Measurements from ENCODE around the gene CYP4F12. TPM values are rescaled to one million over a fixed set of nuclear protein-coding genes. Genes with fewer than 3 reads are reported as not detected.

Gene CYP4F12
- total and polyA plus RNA-seq, 2 of the 8 experiments (the other 6 are each of a cell fraction or from before 2014, with no cell fraction given): not detected

DNA sequence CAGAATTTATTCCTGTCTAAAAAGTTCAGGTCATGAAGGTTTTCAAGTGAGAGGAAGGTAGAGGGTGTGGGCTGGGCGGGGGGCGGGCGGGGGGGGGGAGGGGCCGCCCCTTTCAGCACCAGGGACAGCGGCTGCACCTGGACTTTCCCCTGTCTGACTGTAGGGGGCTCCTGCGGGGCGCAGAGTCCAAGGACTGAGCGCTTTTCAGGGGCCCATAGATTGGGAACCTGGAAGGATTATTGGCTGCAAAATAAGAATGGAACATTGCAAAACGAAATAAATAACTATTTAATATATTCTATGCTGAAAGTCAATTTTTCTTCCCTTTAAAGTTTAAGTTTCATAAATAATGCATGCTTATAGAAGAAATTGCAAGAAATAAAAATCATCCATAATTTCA is 41.1 kb upstream of the CYP4F12 start (continued):
- TF ChIP-seq, protein P1, sequence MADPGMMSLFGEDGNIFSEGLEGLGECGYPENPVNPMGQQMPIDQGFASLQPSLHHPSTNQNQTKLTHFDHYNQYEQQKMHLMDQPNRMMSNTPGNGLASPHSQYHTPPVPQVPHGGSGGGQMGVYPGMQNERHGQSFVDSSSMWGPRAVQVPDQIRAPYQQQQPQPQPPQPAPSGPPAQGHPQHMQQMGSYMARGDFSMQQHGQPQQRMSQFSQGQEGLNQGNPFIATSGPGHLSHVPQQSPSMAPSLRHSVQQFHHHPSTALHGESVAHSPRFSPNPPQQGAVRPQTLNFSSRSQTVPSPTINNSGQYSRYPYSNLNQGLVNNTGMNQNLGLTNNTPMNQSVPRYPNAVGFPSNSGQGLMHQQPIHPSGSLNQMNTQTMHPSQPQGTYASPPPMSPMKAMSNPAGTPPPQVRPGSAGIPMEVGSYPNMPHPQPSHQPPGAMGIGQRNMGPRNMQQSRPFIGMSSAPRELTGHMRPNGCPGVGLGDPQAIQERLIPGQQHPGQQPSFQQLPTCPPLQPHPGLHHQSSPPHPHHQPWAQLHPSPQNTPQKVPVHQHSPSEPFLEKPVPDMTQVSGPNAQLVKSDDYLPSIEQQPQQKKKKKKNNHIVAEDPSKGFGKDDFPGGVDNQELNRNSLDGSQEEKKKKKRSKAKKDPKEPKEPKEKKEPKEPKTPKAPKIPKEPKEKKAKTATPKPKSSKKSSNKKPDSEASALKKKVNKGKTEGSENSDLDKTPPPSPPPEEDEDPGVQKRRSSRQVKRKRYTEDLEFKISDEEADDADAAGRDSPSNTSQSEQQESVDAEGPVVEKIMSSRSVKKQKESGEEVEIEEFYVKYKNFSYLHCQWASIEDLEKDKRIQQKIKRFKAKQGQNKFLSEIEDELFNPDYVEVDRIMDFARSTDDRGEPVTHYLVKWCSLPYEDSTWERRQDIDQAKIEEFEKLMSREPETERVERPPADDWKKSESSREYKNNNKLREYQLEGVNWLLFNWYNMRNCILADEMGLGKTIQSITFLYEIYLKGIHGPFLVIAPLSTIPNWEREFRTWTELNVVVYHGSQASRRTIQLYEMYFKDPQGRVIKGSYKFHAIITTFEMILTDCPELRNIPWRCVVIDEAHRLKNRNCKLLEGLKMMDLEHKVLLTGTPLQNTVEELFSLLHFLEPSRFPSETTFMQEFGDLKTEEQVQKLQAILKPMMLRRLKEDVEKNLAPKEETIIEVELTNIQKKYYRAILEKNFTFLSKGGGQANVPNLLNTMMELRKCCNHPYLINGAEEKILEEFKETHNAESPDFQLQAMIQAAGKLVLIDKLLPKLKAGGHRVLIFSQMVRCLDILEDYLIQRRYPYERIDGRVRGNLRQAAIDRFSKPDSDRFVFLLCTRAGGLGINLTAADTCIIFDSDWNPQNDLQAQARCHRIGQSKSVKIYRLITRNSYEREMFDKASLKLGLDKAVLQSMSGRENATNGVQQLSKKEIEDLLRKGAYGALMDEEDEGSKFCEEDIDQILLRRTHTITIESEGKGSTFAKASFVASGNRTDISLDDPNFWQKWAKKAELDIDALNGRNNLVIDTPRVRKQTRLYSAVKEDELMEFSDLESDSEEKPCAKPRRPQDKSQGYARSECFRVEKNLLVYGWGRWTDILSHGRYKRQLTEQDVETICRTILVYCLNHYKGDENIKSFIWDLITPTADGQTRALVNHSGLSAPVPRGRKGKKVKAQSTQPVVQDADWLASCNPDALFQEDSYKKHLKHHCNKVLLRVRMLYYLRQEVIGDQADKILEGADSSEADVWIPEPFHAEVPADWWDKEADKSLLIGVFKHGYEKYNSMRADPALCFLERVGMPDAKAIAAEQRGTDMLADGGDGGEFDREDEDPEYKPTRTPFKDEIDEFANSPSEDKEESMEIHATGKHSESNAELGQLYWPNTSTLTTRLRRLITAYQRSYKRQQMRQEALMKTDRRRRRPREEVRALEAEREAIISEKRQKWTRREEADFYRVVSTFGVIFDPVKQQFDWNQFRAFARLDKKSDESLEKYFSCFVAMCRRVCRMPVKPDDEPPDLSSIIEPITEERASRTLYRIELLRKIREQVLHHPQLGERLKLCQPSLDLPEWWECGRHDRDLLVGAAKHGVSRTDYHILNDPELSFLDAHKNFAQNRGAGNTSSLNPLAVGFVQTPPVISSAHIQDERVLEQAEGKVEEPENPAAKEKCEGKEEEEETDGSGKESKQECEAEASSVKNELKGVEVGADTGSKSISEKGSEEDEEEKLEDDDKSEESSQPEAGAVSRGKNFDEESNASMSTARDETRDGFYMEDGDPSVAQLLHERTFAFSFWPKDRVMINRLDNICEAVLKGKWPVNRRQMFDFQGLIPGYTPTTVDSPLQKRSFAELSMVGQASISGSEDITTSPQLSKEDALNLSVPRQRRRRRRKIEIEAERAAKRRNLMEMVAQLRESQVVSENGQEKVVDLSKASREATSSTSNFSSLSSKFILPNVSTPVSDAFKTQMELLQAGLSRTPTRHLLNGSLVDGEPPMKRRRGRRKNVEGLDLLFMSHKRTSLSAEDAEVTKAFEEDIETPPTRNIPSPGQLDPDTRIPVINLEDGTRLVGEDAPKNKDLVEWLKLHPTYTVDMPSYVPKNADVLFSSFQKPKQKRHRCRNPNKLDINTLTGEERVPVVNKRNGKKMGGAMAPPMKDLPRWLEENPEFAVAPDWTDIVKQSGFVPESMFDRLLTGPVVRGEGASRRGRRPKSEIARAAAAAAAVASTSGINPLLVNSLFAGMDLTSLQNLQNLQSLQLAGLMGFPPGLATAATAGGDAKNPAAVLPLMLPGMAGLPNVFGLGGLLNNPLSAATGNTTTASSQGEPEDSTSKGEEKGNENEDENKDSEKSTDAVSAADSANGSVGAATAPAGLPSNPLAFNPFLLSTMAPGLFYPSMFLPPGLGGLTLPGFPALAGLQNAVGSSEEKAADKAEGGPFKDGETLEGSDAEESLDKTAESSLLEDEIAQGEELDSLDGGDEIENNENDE (IDR thresholded peaks at IDR 0.05; ENCODE audit: insufficient replicate concordance, low read length): no peak
